Cerebellar cortex (tissue), 1 donor: ENCODE results near the gene FYCO1.

ENCODE experiments used
- DNase-seq: peaks from one replicate; pipeline ENCODE4 v3.0.0-alpha.2; 2015; ENCODE audit warnings: low spot score

Gene FYCO1

DNA sequence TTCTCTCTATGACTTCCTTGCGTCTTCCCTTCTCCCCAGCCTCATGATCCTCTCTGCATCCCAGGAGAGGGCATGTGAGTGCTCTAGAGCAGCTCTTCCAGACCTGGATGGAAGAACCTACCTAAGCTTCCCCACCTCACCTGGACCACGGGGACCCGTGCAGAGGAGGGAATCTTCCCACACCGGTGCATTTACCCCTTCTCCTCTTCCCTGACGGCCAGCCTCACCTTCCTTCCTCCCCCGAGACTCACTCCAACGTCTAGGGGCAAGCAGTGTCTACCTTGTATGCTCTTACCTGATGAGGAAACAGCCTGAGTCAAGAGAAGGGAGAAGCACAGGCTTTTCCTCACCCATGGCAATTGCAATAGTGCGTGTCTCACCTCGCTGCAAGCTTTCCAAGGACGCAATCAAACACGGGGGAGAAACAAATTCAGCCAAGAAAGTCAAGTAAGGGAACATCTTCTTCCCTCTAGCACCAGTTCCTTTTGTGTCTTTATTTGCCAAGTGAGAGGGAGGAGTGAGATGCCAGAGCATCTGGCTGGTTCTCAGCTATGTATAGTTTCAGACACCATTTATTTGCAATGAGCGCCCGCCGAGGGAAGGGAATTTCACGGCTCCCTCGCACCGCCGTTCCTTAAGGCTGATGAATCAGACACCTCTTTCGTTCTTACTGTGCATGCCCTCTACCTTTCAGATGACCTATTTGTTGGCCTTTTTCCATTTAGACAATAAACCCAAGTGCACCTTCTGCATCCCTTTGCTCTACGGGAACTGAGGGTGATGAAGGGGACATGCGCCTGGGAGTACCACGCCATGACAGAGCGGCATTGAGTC is 111.0 kb downstream of the FYCO1 start:
- no peak for DNase-seq

DNA sequence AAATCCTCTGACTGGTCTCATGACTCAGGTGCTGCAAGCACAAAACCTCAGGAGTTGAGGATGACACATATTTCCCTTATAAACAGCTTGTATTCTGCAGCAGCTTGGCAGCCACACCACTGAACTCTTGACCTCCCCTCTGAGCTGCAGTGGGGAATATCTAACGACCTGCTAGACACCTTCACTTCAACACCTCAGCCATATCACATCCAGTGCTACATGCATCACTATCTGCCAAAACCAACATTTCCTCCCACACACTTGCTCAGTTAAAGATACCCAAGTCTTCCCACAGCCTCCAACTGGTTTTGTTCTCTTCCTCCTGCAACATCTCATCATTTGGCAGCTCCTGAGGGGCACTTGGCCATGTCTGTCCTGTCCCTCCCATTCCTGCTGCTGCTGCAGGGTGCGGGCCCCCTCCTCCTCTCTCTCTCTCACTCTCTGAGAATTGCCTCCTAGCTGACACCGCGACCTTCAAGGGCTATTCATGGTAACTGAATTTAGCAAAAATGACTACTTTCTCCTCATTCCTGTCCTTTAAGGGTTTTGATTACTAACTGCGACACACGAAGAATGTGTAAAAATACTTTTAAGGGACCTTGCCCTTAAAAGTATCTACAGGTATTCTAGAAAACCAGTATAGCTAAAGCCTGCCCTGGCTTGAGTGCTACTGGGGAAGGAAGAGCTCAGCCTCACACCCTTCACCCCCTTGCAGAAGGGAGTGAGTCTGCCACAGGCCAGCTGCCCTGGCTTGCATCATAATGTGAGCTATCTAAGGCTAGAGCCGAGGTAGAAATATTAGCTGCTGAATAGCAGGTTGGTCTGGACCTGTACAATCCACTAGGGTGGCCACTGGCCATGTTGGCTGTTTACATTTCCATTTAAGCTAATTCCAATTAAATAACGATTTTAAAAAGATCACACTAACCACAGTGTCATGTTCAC is 114.3 kb downstream of the FYCO1 start:
- DNase-seq = no peak

DNA sequence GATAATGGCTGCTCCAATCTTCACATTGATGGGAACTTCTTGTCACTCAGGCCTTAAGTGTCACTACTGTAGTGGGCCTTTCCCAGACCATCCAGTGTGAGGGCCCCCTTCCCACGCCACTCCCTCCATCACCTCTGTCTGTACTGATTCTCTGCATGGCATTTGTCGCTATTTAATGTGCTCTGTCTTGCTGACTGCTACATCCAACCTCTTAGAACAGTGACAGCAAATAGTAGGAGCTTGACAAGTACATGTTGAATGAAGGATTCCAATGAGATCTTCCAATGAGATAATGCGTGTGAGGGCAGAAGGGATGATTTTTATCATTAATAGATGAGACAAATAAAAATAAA is 114.9 kb downstream of the FYCO1 start:
- DNase-seq = no peak

DNA sequence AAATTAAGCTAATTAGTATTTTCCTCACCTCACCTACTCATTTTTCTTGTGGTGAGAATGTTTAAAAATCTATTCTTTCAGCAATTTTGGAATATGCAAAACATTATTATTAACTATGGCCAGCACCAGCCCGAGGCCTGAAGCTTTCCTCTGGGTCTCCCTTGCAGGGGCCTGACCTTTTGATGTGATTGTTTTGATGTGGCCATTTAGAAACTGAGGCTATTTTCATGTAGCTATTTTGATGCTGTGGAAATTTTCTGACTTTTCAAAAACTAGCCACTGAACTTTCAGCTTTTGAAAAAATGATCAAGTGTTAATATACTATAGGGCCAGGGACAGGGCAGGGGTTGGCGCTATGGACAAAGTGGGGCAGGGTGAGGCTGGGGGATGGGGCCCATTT is 117.5 kb downstream of the FYCO1 start:
- DNase-seq = no peak

DNA sequence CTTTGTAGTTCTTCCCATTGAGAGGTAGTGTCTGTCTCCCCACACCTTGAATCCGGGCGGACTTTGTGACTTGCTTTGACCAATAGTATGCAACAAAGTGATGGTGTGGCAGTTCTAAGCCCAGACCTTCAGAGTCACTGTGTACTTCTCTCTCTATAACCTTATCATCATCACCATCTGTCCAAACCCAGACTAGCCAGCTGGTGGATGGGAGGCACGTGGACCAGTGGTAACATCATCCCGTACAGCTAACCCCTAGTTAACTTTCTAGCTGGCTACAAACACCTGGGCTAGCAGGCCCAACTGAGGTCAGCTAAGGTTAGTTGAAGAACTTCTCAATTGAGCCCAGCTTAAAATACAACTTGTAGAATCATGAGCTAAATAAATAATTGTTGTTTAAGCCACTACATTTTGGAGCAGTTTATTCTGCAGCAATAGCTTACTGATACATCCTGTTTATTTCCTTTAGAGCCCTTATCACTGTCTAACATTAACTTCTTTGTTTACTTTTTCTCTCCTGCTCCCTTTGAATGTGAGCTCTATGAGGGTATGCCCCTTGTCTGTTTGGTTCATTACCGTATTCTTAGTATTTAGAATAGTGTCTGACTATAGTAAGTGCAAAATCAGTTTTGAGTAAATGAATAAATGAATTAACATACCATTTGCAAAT is 120.8 kb downstream of the FYCO1 start:
- DNase-seq = no peak

DNA sequence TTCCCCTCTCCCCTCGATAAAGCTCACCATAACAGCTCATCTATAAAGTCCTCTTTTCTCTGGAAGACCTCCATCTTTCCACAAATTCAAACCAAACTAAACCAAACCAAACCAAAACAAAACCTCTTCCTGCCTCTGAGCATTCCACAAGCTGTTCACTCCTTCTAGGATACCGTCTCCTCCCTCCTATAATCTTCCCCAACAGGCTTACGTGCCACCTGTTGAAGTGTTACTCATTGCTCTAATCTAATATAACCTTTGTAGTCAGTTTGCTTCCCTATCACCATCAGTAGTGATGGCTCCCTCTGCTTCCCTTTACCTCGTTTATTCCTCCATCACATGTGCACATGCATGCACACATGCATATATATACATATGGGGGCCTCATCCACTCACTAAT is 122.0 kb downstream of the FYCO1 start:
- DNase-seq = no peak

DNA sequence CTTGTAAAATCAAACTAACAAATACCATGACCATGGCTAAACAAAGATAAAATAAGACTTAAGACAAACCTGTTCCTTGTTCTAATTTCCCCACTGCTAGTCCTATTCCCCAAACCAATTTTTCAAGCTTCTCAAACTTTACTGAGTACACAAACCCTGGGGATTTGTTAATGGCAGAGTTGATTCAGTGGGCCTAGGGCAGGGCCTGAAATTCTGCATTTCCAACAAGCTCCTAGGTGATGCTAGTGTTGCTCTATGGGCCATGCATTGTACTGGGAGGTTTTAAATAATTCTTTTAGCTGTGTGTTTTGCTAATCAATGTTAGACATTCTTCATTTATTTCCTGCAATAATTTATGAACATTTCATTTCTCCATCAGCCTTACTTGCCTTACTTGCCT is 122.6 kb downstream of the FYCO1 start:
- no peak for DNase-seq

DNA sequence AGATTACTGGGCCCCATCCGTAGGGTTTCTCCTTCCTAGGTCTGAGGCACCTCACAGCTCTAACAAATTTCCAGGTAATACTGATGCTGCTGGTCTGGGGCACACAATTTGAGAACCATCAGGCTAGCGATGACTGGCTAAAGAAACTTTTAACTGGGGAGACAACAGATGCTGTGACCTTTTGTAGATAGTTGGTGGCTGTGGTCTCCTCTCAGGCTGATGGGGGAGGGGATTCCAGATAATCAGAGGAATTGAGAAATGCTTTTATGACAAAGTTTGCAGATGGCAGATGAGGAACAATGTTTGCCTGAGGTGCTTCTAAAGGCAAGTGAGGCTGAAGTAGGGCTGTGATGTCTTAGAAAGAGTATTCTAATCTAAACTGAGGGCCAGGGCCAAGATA is 123.1 kb downstream of the FYCO1 start:
- DNase-seq = no peak

DNA sequence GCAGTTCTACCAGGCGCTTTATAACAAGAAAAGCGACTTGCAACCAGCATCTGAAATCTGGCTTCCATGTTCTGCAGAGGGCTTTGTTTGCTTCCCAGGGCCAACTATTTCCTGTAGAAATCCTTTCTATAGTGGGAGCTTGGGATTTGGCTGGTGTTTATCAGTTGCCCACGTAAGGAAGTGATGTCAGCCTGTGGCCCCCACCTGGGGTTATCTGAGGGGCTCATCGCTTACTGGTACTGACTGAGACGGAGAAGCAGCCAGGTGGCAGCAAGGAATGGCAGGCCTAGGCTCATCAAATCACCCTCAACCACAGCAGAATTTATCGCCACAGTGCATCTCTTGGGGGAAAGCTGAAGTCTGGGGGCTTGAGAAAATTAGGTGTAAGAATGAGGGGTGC is 123.8 kb downstream of the FYCO1 start:
- DNase-seq = no peak

DNA sequence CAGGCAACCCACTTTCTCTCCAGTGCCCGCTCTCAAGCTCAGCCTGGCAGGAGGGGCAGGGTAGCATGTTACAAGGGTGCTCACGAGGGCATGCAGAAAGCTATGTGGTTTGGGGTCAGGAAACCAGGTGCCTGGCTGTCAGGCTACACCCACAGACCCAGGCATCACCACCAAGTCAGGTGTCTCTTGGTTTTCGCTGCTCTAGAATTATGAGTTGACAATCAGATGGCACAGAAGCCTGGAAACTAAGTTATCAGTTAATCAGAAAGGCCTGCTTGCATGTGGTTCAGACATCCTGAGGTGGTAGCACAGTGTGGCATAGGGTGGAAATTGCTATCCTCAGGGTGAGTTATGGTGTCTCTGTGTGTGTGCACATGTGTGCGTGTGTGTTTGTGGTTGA is 125.5 kb downstream of the FYCO1 start:
- DNase-seq = no peak

DNA sequence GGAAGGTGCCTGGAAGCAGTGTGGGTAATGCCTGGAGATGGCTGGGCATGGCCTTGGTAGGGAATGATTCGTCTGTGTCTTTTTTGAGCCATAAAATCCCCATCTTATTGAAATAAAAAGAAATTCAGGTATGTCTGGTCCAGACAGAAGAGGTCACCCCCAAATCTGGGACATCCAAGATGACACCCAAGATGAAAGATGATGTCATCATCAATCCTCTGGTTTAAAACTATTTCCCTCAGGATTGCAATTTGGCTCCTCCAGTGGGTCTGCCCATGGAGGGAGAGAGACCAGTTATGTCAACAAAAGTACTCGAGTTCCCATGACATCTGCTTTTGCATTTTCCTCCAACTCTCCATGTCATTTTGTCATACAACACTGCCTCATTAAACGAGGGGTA is 126.0 kb downstream of the FYCO1 start:
- no peak for DNase-seq

DNA sequence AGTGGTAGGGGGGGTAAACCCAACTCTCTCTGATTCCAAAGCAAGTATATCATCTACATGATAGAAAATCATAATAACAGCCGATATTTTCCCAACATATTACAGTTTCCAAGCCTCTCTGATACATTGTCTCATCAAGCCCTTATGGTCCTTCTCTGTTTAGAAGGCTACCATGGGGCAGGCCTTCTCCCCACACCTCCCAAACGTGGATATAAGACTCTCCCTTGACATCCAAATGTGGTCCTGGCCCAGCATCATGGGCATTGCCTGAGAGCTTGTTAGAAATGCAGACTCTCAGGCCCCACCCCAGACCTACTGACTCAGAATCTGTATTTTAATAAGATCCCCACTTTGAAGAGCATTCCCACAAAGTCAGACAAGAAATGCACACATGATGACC is 127.0 kb downstream of the FYCO1 start:
- no peak for DNase-seq

DNA sequence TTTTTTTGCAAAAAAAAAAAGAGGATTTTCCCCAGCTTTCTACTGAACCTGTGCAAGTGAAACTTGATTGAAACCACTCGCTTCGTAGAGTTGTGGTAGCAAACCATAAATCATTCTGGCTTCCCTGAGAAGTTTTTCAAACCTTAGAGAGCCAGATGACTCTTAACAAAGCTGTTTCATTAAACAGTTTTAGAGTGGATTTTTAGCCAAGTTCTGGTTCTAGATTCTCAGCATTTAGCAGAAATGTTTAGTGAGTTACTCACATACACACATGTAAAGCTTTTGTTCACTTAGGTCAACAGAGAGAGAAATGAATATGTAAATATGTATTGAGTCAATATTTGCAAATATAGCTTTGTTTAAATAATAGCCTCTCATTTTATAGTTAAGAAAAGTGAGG is 127.4 kb downstream of the FYCO1 start:
- DNase-seq = no peak
